HEK293 (cell line): Measurements from ENCODE around the gene NOS1AP.

ENCODE experiments used
- CTCF ChIA-PET: fragments of 350-600 bp; formaldehyde crosslinking; extraction: SDS; loops from one replicate; lab custom pipeline; 2021; ENCODE audit warnings: antibody characterized with exemption; lab: Yijun Ruan, JAX
- POLR2A ChIA-PET: fragments of 300-600 bp; formaldehyde crosslinking; extraction: SDS; loops from one replicate; lab custom pipeline; 2020; ENCODE audit warnings: antibody characterized with exemption, inconsistent platforms; lab: Yijun Ruan, JAX
- H3K27ac ChIP-seq: fragments of 200-500 bp; sonication (Bioruptor generic); 2 replicates; pipeline ENCODE4 v1.5.1; 2014; ENCODE audit warnings: low read depth, low read length, control low read depth, inconsistent platforms; ENCODE audit errors: extremely low read depth
- H3K36me3 ChIP-seq, 2 experiments: fragments of 200-500 bp in 1 of 2; sonication (Bioruptor generic) in 1 of 2; 1 replicate in 1 of 2; 2 replicates in 1 of 2; pipeline ENCODE4 v1.5.1; 2014 to 2017; ENCODE audit warnings: inconsistent platforms in 2 of 2, low read length in 2 of 2; ENCODE audit not compliant: control insufficient read depth in 2 of 2, insufficient read depth in 1 of 2
- H3K4me1 ChIP-seq: fragments of 200-500 bp; sonication (Bioruptor generic); 2 replicates; pipeline ENCODE4 v1.5.1; 2014; ENCODE audit warnings: mild to moderate bottlenecking, low read length, inconsistent platforms; ENCODE audit not compliant: control insufficient read depth, insufficient read depth
- H3K4me3 ChIP-seq: 2 replicates; pipeline ENCODE4 v1.5.1; 2011; ENCODE audit warnings: low read depth, mild to moderate bottlenecking, control low read depth, low read length, moderate library complexity
- H3K9me3 ChIP-seq: fragments of 200-500 bp; sonication (Bioruptor generic); 2 replicates; pipeline ENCODE4 v1.5.1; 2014; ENCODE audit warnings: low read depth, low read length, inconsistent platforms; ENCODE audit not compliant: control insufficient read depth, insufficient read depth
- EGR2 ChIP-seq: fragments of 450-650 bp; formaldehyde crosslinking; IDR thresholded peaks from 2 replicates; pipeline ENCODE4 v1.5.1; 2016; ENCODE audit warnings: low read depth, missing biosample characterization, missing genetic modification characterization
- GLIS1 ChIP-seq: fragments of 450-650 bp; formaldehyde crosslinking; IDR thresholded peaks from 2 replicates; pipeline ENCODE4 v1.5.1; 2016; ENCODE audit warnings: missing biosample characterization, missing genetic modification characterization
- GLIS2 ChIP-seq: fragments of 450-650 bp; formaldehyde crosslinking; IDR thresholded peaks from 2 replicates; pipeline ENCODE4 v1.5.1; 2016; ENCODE audit warnings: missing biosample characterization, missing genetic modification characterization
- HIC1 ChIP-seq: fragments of 450-650 bp; formaldehyde crosslinking; IDR thresholded peaks from 2 replicates; pipeline ENCODE4 v1.5.1; 2016; ENCODE audit warnings: missing biosample characterization, missing genetic modification characterization
- IKZF3 ChIP-seq: fragments of 450-650 bp; IDR thresholded peaks from 2 replicates; pipeline ENCODE4 v1.5.0; 2018; ENCODE audit warnings: missing biosample characterization, mild to moderate bottlenecking, missing genetic modification characterization, moderate library complexity
- KLF8 ChIP-seq: fragments of 450-650 bp; formaldehyde crosslinking; IDR thresholded peaks from 2 replicates; pipeline ENCODE4 v1.5.1; 2016; ENCODE audit warnings: missing biosample characterization, missing genetic modification characterization
- MZF1 ChIP-seq: fragments of 450-650 bp; formaldehyde crosslinking; IDR thresholded peaks from 2 replicates; pipeline ENCODE4 v1.5.1; 2017; ENCODE audit warnings: missing biosample characterization, missing genetic modification characterization, borderline replicate concordance
- RBAK ChIP-seq: fragments of 450-650 bp; formaldehyde crosslinking; IDR thresholded peaks from 2 replicates; pipeline ENCODE4 v1.5.1; 2016; ENCODE audit warnings: missing biosample characterization, missing genetic modification characterization
- TSHZ1 ChIP-seq: fragments of 450-650 bp; formaldehyde crosslinking; IDR thresholded peaks from 2 replicates; pipeline ENCODE4 v1.5.1; 2016; ENCODE audit warnings: missing biosample characterization, missing genetic modification characterization, borderline replicate concordance
- ZBTB20 ChIP-seq: fragments of 450-650 bp; formaldehyde crosslinking; IDR thresholded peaks from 2 replicates; pipeline ENCODE4 v1.5.1; 2016; ENCODE audit warnings: missing biosample characterization, missing genetic modification characterization
- ZBTB8A ChIP-seq: fragments of 450-650 bp; formaldehyde crosslinking; IDR thresholded peaks from 2 replicates; pipeline ENCODE4 v1.5.1; 2016; ENCODE audit warnings: missing biosample characterization, missing genetic modification characterization
- ZEB2 ChIP-seq: fragments of 450-650 bp; formaldehyde crosslinking; IDR thresholded peaks from 2 replicates; pipeline ENCODE4 v1.5.1; 2016; ENCODE audit warnings: missing biosample characterization, missing genetic modification characterization
- ZFHX2 ChIP-seq: fragments of 450-650 bp; formaldehyde crosslinking; conservative IDR thresholded peaks from 2 replicates; pipeline ENCODE4 v1.5.1; 2016; ENCODE audit warnings: missing biosample characterization, missing genetic modification characterization
- ZNF138 ChIP-seq: fragments of 450-650 bp; formaldehyde crosslinking; IDR thresholded peaks from 2 replicates; pipeline ENCODE4 v1.5.1; 2016; ENCODE audit warnings: missing biosample characterization, missing genetic modification characterization, borderline replicate concordance
- ZNF16 ChIP-seq: fragments of 450-650 bp; formaldehyde crosslinking; IDR thresholded peaks from 2 replicates; pipeline ENCODE4 v1.5.1; 2016; ENCODE audit warnings: low read depth, missing biosample characterization, missing genetic modification characterization
- ZNF19 ChIP-seq: fragments of 450-650 bp; formaldehyde crosslinking; IDR thresholded peaks from 2 replicates; pipeline ENCODE4; 2016; ENCODE audit warnings: missing biosample characterization, missing genetic modification characterization, low read depth
- ZNF223 ChIP-seq: fragments of 450-650 bp; formaldehyde crosslinking; IDR thresholded peaks from 2 replicates; pipeline ENCODE4 v1.5.1; 2016; ENCODE audit warnings: missing biosample characterization, missing genetic modification characterization
- ZNF24 ChIP-seq: fragments of 450-650 bp; formaldehyde crosslinking; IDR thresholded peaks from 2 replicates; pipeline ENCODE4 v1.5.1; 2016; ENCODE audit warnings: missing biosample characterization, missing genetic modification characterization
- ZNF292 ChIP-seq: fragments of 450-650 bp; formaldehyde crosslinking; IDR thresholded peaks from 2 replicates; pipeline ENCODE4 v1.5.1; 2016; ENCODE audit warnings: low read depth, missing biosample characterization, missing genetic modification characterization, borderline replicate concordance
- ZNF302 ChIP-seq: fragments of 450-650 bp; formaldehyde crosslinking; IDR thresholded peaks from 2 replicates; pipeline ENCODE4 v1.5.1; 2016; ENCODE audit warnings: missing biosample characterization, missing genetic modification characterization, low read depth
- ZNF335 ChIP-seq: fragments of 450-650 bp; formaldehyde crosslinking; conservative IDR thresholded peaks from 2 replicates; pipeline ENCODE4 v1.5.1; 2016; ENCODE audit warnings: missing biosample characterization, missing genetic modification characterization
- ZNF341 ChIP-seq: fragments of 450-650 bp; formaldehyde crosslinking; IDR thresholded peaks from 2 replicates; pipeline ENCODE4; 2016; ENCODE audit warnings: low read depth, missing biosample characterization, missing genetic modification characterization
- ZNF394 ChIP-seq: fragments of 450-650 bp; formaldehyde crosslinking; IDR thresholded peaks from 2 replicates; pipeline ENCODE4 v1.5.1; 2016; ENCODE audit warnings: missing biosample characterization, missing genetic modification characterization, mild to moderate bottlenecking, moderate library complexity, borderline replicate concordance
- ZNF449 ChIP-seq: fragments of 450-650 bp; formaldehyde crosslinking; IDR thresholded peaks from 2 replicates; pipeline ENCODE4 v1.5.1; 2017; ENCODE audit warnings: missing biosample characterization, mild to moderate bottlenecking, missing genetic modification characterization, moderate library complexity
- ZNF629 ChIP-seq: fragments of 450-650 bp; formaldehyde crosslinking; IDR thresholded peaks from 2 replicates; pipeline ENCODE4 v1.5.1; 2017; ENCODE audit warnings: missing biosample characterization, missing genetic modification characterization
- ZNF701 ChIP-seq: fragments of 450-650 bp; formaldehyde crosslinking; IDR thresholded peaks from 2 replicates; pipeline ENCODE4 v1.5.1; 2016; ENCODE audit warnings: missing biosample characterization, missing genetic modification characterization
- ZXDB ChIP-seq: fragments of 450-650 bp; formaldehyde crosslinking; IDR thresholded peaks from 2 replicates; pipeline ENCODE4 v1.5.1; 2016; ENCODE audit warnings: missing biosample characterization, missing genetic modification characterization

NOS1AP gene

GRCh38 chr1:162067466-162067865, 2.0 kb upstream of the NOS1AP start (continued):
- TF ChIP-seq IKZF3 (peak; percentile 16; the same call in 1 of the 2 replicates), GLIS2 (no peak), ZNF16 (tag by site-specific recombination) (no peak), ZNF292 (no peak), ZXDB (no peak), ZBTB20 (tag by site-specific recombination) (no peak), ZNF701 (tag by site-specific recombination) (no peak)

GRCh38 chr1:162068301-162068700, 1.2 kb upstream of the NOS1AP start:
- CTCF ChIA-PET = interaction anchor here (0.7 to 1.2 kb wide), 2 partner anchors 191 to 208 kb away, joined by 3 read pairs; no protein-coding TSS in a partner anchor
- POLR2A ChIA-PET = no interaction called here
- TF ChIP-seq ZNF24 (tag by site-specific recombination) (no peak), HIC1 (tag by site-specific recombination) (no peak), ZNF223 (tag by site-specific recombination) (no peak), RBAK (tag by site-specific recombination) (no peak), ZBTB8A (tag by site-specific recombination) (no peak), ZNF302 (tag by site-specific recombination) (no peak), ZFHX2 (no peak), ZNF19 (tag by site-specific recombination) (no peak), ZNF449 (tag by site-specific recombination) (no peak), ZNF629 (tag by site-specific recombination) (no peak), KLF8 (no peak), GLIS1 (tag by site-specific recombination) (no peak)
- Histone ChIP-seq H3K36me3 (no peaks in the 10 kb centered on the region), H3K4me3 (no peak overlapping the region), H3K9me3 (no peaks in the 10 kb centered on the region), H3K27ac (no peak overlapping the region), H3K4me1 (peaks cover 32% of the 10 kb centered on the region)

- Histone ChIP-seq H3K27ac (peak overlapping the region; percentile 81), H3K9me3 (no peaks in the 10 kb centered on the region), H3K4me3 (peak overlapping the region; percentile 77), H3K4me1 (peaks cover 26% of the 10 kb centered on the region), H3K36me3 (peaks cover 0 to 12% of the 10 kb centered on the region in 2 experiments; a peak in 1 of 3 replicates)
- ChIA-PET CTCF (interaction anchor here (0.6 to 1.7 kb wide), 7 partner anchors 11 to 265 kb away, joined by 3 to 6 read pairs (median 4); no protein-coding TSS in a partner anchor), POLR2A (interaction anchor here (0.7 to 1.1 kb wide), 4 partner anchors 8 to 134 kb away, joined by 3 read pairs; no protein-coding TSS in a partner anchor)
- TF ChIP-seq EGR2 (tag by site-specific recombination) = peak; percentile 46; the same call in 1 of the 2 replicates
- peak; percentile 35 for TF ChIP-seq MZF1 (tag by site-specific recombination)
- peak; percentile 45 for TF ChIP-seq ZNF341 (tag by site-specific recombination)
- no peak for TF ChIP-seq ZNF138 (tag by site-specific recombination)
- TF ChIP-seq GLIS2 = peak; percentile 87
- TF ChIP-seq IKZF3 = peak; percentile 73; the same call in 1 of the 2 replicates
- TF ChIP-seq KLF8 = peak; percentile 15; the same call in 1 of the 2 replicates
- peak; percentile 56 for TF ChIP-seq ZFHX2
- TF ChIP-seq TSHZ1 = no peak
- TF ChIP-seq ZNF394 (tag by site-specific recombination) = 0 out of 2 replicates have a peak, but pooled peaks have one; percentile 48
- TF ChIP-seq ZEB2 (tag by site-specific recombination) = peak; percentile 27; the same call in 1 of the 2 replicates
- TF ChIP-seq ZNF335 = peak; percentile 77
- peak; percentile 12; the same call in 1 of the 2 replicates for TF ChIP-seq ZBTB20 (tag by site-specific recombination)
Measured at GRCh38 chr1:162070094-162070748, 730 bp downstream of the NOS1AP start.
